ENCODE data around the gene KIF15. TPM values are rescaled to one million over a fixed set of nuclear protein-coding genes. Genes with fewer than 3 reads are reported as not detected.

Gene KIF15
- total RNA-seq, 1 experiment from 2014 or later: 20.9 TPM

- TF ChIP-seq EZH2 (IDR thresholded peaks at IDR 0.05): no peak
These were observed 124.0 kb downstream of the KIF15 start (continued) for GRCh38 chr3:44885618-44886017.

- BruUV-seq (replicated peaks): no TSS peak
- no peak overlapping the region for H3K27ac ChIP-seq (ENCODE audit: low read depth, low read length)
These were observed 125.0 kb downstream of the KIF15 start for GRCh38 chr3:44886561-44886960.

GRCh38 chr3:44887101-44887500 lies 125.5 kb downstream of the KIF15 start:
- H3K79me2 ChIP-seq (ENCODE audit: insufficient read depth, low read length): no peaks in the 10 kb centered on the region
- no peaks in the 10 kb centered on the region for H3K36me3 ChIP-seq (ENCODE audit: control insufficient read depth in 1 of 2, insufficient read depth in 2 of 2, low read length in 2 of 2)
- no TSS peak for BruUV-seq (replicated peaks)
- DNase-seq (ENCODE audit: low read depth, low spot score) (no peak), ATAC-seq (no peak)
- H2AFZ ChIP-seq (ENCODE audit: low read depth, low read length, poor library complexity, severe bottlenecking): peak overlapping the region; percentile 79
- H3K9ac ChIP-seq (ENCODE audit: low read length): no peak overlapping the region
- peaks cover 40 to 46% of the 10 kb centered on the region in 2 experiments for H3K4me1 ChIP-seq (ENCODE audit: control insufficient read depth in 1 of 2, insufficient read depth in 2 of 2, low read length in 2 of 2)
- CTCF ChIA-PET: no interaction called here
- no peaks in the 10 kb centered on the region for H3K9me2 ChIP-seq (ENCODE audit: insufficient read depth)
- POLR2A ChIA-PET: no interaction called here
- H3K4me3 ChIP-seq (replicated peaks in 1 of 2; ENCODE audit: low read depth in 1 of 2, low read length in 2 of 2): no peak overlapping the region
- RAD21 ChIA-PET (ENCODE audit: low non-redundant PET in 1 of 2, low total read pairs in 2 of 2, uncharacterized antibody in 2 of 2, unreplicated experiment in 2 of 2): no interaction called here
- H4K20me1 ChIP-seq (ENCODE audit: insufficient read depth): no peaks in the 10 kb centered on the region
- H3K27ac ChIP-seq (ENCODE audit: low read depth, low read length): no peak overlapping the region
- H3K9me3 ChIP-seq (ENCODE audit: control insufficient read depth in 1 of 2, insufficient read depth in 1 of 2, low read depth in 1 of 2, low read length in 2 of 2): no peaks in the 10 kb centered on the region
- no peaks in the 10 kb centered on the region for H3K27me3 ChIP-seq (ENCODE audit: insufficient read depth, low read length)
- intact Hi-C loops (cut with micrococcal nuclease): no loop called here
- peak overlapping the region; percentile 83 for H3K4me2 ChIP-seq (ENCODE audit: low read length)
- no peak for TF ChIP-seq EZH2phosphoT487 (IDR thresholded peaks at IDR 0.05; ENCODE audit: borderline replicate concordance)
- TF ChIP-seq, protein P1, sequence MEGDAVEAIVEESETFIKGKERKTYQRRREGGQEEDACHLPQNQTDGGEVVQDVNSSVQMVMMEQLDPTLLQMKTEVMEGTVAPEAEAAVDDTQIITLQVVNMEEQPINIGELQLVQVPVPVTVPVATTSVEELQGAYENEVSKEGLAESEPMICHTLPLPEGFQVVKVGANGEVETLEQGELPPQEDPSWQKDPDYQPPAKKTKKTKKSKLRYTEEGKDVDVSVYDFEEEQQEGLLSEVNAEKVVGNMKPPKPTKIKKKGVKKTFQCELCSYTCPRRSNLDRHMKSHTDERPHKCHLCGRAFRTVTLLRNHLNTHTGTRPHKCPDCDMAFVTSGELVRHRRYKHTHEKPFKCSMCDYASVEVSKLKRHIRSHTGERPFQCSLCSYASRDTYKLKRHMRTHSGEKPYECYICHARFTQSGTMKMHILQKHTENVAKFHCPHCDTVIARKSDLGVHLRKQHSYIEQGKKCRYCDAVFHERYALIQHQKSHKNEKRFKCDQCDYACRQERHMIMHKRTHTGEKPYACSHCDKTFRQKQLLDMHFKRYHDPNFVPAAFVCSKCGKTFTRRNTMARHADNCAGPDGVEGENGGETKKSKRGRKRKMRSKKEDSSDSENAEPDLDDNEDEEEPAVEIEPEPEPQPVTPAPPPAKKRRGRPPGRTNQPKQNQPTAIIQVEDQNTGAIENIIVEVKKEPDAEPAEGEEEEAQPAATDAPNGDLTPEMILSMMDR (IDR thresholded peaks at IDR 0.05 in 2 of 3, conservative IDR thresholded peaks at IDR 0.05 in 1 of 3; ENCODE audit: borderline replicate concordance in 1 of 3, insufficient read depth in 1 of 3, low read depth in 2 of 3, low read length in 2 of 3): no peak
- no peak for TF ChIP-seq YY1 (IDR thresholded peaks at IDR 0.05; ENCODE audit: extremely low read depth, insufficient replicate concordance, low read depth, low read length)
- no peak for TF ChIP-seq ELF1 (IDR thresholded peaks at IDR 0.05; ENCODE audit: borderline replicate concordance, low read depth)
- no peak for TF ChIP-seq SIN3A (IDR thresholded peaks at IDR 0.05; ENCODE audit: low read depth)
- TF ChIP-seq POLR2AphosphoS5 (IDR thresholded peaks at IDR 0.05; ENCODE audit: low read depth, low read length): no peak
- no peak for TF ChIP-seq ZNF274 (IDR thresholded peaks at IDR 0.05; ENCODE audit: low read depth, low read length)
- TF ChIP-seq, protein P2, sequence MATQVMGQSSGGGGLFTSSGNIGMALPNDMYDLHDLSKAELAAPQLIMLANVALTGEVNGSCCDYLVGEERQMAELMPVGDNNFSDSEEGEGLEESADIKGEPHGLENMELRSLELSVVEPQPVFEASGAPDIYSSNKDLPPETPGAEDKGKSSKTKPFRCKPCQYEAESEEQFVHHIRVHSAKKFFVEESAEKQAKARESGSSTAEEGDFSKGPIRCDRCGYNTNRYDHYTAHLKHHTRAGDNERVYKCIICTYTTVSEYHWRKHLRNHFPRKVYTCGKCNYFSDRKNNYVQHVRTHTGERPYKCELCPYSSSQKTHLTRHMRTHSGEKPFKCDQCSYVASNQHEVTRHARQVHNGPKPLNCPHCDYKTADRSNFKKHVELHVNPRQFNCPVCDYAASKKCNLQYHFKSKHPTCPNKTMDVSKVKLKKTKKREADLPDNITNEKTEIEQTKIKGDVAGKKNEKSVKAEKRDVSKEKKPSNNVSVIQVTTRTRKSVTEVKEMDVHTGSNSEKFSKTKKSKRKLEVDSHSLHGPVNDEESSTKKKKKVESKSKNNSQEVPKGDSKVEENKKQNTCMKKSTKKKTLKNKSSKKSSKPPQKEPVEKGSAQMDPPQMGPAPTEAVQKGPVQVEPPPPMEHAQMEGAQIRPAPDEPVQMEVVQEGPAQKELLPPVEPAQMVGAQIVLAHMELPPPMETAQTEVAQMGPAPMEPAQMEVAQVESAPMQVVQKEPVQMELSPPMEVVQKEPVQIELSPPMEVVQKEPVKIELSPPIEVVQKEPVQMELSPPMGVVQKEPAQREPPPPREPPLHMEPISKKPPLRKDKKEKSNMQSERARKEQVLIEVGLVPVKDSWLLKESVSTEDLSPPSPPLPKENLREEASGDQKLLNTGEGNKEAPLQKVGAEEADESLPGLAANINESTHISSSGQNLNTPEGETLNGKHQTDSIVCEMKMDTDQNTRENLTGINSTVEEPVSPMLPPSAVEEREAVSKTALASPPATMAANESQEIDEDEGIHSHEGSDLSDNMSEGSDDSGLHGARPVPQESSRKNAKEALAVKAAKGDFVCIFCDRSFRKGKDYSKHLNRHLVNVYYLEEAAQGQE (IDR thresholded peaks at IDR 0.05; ENCODE audit: low read depth): no peak
- no peak for TF ChIP-seq FOSL1 (IDR thresholded peaks at IDR 0.05; ENCODE audit: low read depth)
- no peak for TF ChIP-seq RAD21 (IDR thresholded peaks at IDR 0.05; ENCODE audit: low read depth)

More at GRCh38 chr3:44886561-44886960, 125.0 kb downstream of the KIF15 start:
- ChIA-PET POLR2A (no interaction called here), CTCF (no interaction called here), RAD21 (ENCODE audit: low non-redundant PET in 1 of 2, low total read pairs in 2 of 2, uncharacterized antibody in 2 of 2, unreplicated experiment in 2 of 2) (no interaction called here)
- no peaks in the 10 kb centered on the region for H3K27me3 ChIP-seq (ENCODE audit: insufficient read depth, low read length)
- H3K4me3 ChIP-seq (replicated peaks in 1 of 2; ENCODE audit: low read depth in 1 of 2, low read length in 2 of 2): peak overlapping the region in 1 of 2 experiments; percentile 19; a peak in 1 of 4 replicates
- H3K36me3 ChIP-seq (ENCODE audit: control insufficient read depth in 1 of 2, insufficient read depth in 2 of 2, low read length in 2 of 2): no peaks in the 10 kb centered on the region
- no peaks in the 10 kb centered on the region for H3K9me2 ChIP-seq (ENCODE audit: insufficient read depth)
- ATAC-seq (no peak), DNase-seq (ENCODE audit: low read depth, low spot score) (no peak)
- peak overlapping the region; percentile 39; the same call in 1 of the 2 replicates for H3K9ac ChIP-seq (ENCODE audit: low read length)
- H3K79me2 ChIP-seq (ENCODE audit: insufficient read depth, low read length): no peaks in the 10 kb centered on the region
- peaks cover 40 to 46% of the 10 kb centered on the region in 2 experiments for H3K4me1 ChIP-seq (ENCODE audit: control insufficient read depth in 1 of 2, insufficient read depth in 2 of 2, low read length in 2 of 2)
- no peak for TF ChIP-seq CEBPB (IDR thresholded peaks at IDR 0.05; ENCODE audit: low read depth)
- TF ChIP-seq FOSL1 (IDR thresholded peaks at IDR 0.05; ENCODE audit: low read depth): peak; percentile 33; the same call in 1 of the 2 replicates
- intact Hi-C loops (cut with micrococcal nuclease): no loop called here
- peak overlapping the region; percentile 83 for H3K4me2 ChIP-seq (ENCODE audit: low read length)
- peak overlapping the region; percentile 79 for H2AFZ ChIP-seq (ENCODE audit: low read depth, low read length, poor library complexity, severe bottlenecking)
- H4K20me1 ChIP-seq (ENCODE audit: insufficient read depth): no peaks in the 10 kb centered on the region
- H3K9me3 ChIP-seq (ENCODE audit: control insufficient read depth in 1 of 2, insufficient read depth in 1 of 2, low read depth in 1 of 2, low read length in 2 of 2): no peaks in the 10 kb centered on the region
